ENCODE measurements around the gene PAPPA. TPM values are rescaled to one million over a fixed set of nuclear protein-coding genes. Genes with fewer than 3 reads are reported as not detected.

PAPPA gene
- total RNA-seq, 1 donor from 2014 or later: 1.3 TPM

GRCh38 chr9:116297346-116297745 lies 143.8 kb downstream of the PAPPA start:
- no peak overlapping the region for H3K4me3 ChIP-seq (ENCODE audit: low read depth, low read length)
- H3K27me3 ChIP-seq (ENCODE audit: control insufficient read depth, insufficient read depth, low read length): no peaks in the 10 kb centered on the region
- no peaks in the 10 kb centered on the region for H3K36me3 ChIP-seq (ENCODE audit: control insufficient read depth, insufficient read depth, low read length)
- FAIRE-seq (no peak), DNase-seq (ENCODE audit: low read depth) (no peak)
- TF ChIP-seq, protein P1, sequence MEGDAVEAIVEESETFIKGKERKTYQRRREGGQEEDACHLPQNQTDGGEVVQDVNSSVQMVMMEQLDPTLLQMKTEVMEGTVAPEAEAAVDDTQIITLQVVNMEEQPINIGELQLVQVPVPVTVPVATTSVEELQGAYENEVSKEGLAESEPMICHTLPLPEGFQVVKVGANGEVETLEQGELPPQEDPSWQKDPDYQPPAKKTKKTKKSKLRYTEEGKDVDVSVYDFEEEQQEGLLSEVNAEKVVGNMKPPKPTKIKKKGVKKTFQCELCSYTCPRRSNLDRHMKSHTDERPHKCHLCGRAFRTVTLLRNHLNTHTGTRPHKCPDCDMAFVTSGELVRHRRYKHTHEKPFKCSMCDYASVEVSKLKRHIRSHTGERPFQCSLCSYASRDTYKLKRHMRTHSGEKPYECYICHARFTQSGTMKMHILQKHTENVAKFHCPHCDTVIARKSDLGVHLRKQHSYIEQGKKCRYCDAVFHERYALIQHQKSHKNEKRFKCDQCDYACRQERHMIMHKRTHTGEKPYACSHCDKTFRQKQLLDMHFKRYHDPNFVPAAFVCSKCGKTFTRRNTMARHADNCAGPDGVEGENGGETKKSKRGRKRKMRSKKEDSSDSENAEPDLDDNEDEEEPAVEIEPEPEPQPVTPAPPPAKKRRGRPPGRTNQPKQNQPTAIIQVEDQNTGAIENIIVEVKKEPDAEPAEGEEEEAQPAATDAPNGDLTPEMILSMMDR (IDR thresholded peaks at IDR 0.05; ENCODE audit: insufficient read depth, low read length, severe bottlenecking): no peak

DNA sequence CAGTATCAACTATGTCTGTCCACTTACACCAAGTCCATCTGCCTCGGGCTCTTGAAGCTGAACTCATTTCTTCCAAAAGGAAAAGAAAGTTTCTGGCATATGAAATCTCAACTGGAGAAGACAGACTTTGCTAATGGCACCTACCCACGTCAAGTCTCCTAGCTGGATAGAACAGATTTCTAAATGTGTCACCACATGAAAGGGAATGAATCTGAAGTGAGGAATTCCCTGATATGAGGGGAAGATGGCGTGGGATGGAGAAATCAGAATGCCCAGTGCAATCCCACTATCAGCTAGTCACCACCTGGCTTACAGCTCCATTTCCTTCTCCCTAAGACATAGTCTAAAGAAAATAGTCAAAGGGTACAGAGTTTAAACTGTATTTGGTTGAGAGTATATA lies 144.7 kb downstream of the PAPPA start:
- no peak overlapping the region for H3K4me3 ChIP-seq (ENCODE audit: low read depth, low read length)
- TF ChIP-seq, protein P1 (IDR thresholded peaks at IDR 0.05; ENCODE audit: insufficient read depth, low read length, severe bottlenecking): no peak
- no peaks in the 10 kb centered on the region for H3K27me3 ChIP-seq (ENCODE audit: control insufficient read depth, insufficient read depth, low read length)
- DNase-seq (ENCODE audit: low read depth) (no peak), FAIRE-seq (no peak)
- no peaks in the 10 kb centered on the region for H3K36me3 ChIP-seq (ENCODE audit: control insufficient read depth, insufficient read depth, low read length)

- H3K27me3 ChIP-seq (ENCODE audit: control insufficient read depth, insufficient read depth, low read length): no peaks in the 10 kb centered on the region
- FAIRE-seq: no peak
- no peaks in the 10 kb centered on the region for H3K36me3 ChIP-seq (ENCODE audit: control insufficient read depth, insufficient read depth, low read length)
- TF ChIP-seq, protein P1 (IDR thresholded peaks at IDR 0.05; ENCODE audit: insufficient read depth, low read length, severe bottlenecking): no peak
- H3K4me3 ChIP-seq (ENCODE audit: low read depth, low read length): no peak overlapping the region
- DNase-seq (ENCODE audit: low read depth): no peak
Measured at GRCh38 chr9:116298878-116299391, 145.3 kb downstream of the PAPPA start.

DNA sequence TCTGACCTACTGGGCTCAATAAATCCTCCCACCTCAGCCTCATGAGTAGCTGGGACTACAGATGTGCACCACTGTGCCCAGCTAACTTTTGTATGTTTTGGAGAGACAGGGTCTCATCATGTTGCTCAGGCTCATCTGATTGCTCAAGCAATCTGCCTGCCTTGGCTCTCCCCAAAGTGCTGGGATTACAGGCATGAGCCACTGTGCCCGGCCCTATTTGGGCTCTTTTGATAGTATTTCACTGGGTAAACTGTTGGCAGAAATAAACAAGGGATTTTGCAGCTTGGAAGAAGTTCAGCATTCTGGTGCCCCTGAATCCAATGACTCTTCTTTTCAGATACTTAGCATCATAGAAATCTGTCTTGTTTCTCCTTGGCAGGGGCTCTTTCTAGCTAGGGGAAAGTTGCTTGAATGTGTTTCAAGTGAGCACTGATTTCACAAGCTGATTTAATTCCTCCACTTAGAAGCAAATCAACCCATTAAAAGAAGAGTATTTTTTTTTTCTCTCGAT lies 146.8 kb downstream of the PAPPA start:
- DNase-seq (ENCODE audit: low read depth) (no peak), FAIRE-seq (no peak)
- TF ChIP-seq, protein P1 (IDR thresholded peaks at IDR 0.05; ENCODE audit: insufficient read depth, low read length, severe bottlenecking): no peak
- Histone ChIP-seq H3K36me3 (ENCODE audit: control insufficient read depth, insufficient read depth, low read length) (no peaks in the 10 kb centered on the region), H3K4me3 (ENCODE audit: low read depth, low read length) (no peak overlapping the region), H3K27me3 (ENCODE audit: control insufficient read depth, insufficient read depth, low read length) (no peaks in the 10 kb centered on the region)

GRCh38 chr9:116303270-116303669 lies 149.7 kb downstream of the PAPPA start:
- Histone ChIP-seq H3K4me3 (ENCODE audit: low read depth, low read length) (no peak overlapping the region), H3K27me3 (ENCODE audit: control insufficient read depth, insufficient read depth, low read length) (no peaks in the 10 kb centered on the region), H3K36me3 (ENCODE audit: control insufficient read depth, insufficient read depth, low read length) (no peaks in the 10 kb centered on the region)
- FAIRE-seq (no peak), DNase-seq (ENCODE audit: low read depth) (no peak)
- TF ChIP-seq, protein P1 (IDR thresholded peaks at IDR 0.05; ENCODE audit: insufficient read depth, low read length, severe bottlenecking): no peak
